Lower lobe of right lung (tissue), 2 donors: Measurements from ENCODE around the gene CC2D1A. TPM values are rescaled to one million over a fixed set of nuclear protein-coding genes. Genes with fewer than 3 reads are reported as not detected.

ENCODE experiments used
- ATAC-seq, 2 donors: fragments of 200-7000 bp; cut with Tn5 transposase; one replicate each; pipeline ENCODE4 v1.9.1; 2020 to 2022; ENCODE audit warnings: mild to moderate bottlenecking in 2 of 2, moderate library complexity in 2 of 2
- DNase-seq: peaks from one replicate; pipeline ENCODE4 v3.0.0-alpha.2; 2020
- H3K27ac ChIP-seq: fragments of 200-600 bp; one replicate; pipeline ENCODE4 v1.8.0; 2022
- H3K27me3 ChIP-seq: fragments of 200-600 bp; one replicate; pipeline ENCODE4 v1.8.0; 2022; ENCODE audit warnings: low read depth
- H3K36me3 ChIP-seq: fragments of 200-600 bp; one replicate; pipeline ENCODE4 v1.8.0; 2022; ENCODE audit warnings: mild to moderate bottlenecking
- H3K4me1 ChIP-seq: fragments of 200-600 bp; one replicate; pipeline ENCODE4 v1.8.0; 2022
- H3K4me3 ChIP-seq: fragments of 200-600 bp; one replicate; pipeline ENCODE4 v1.8.0; 2022; ENCODE audit warnings: mild to moderate bottlenecking
- H3K9me3 ChIP-seq: fragments of 200-600 bp; one replicate; pipeline ENCODE4 v1.8.0; 2022
- CTCF ChIP-seq: fragments of 200-600 bp; IDR thresholded peaks from one replicate; pipeline ENCODE4 v1.8.0; 2022; ENCODE audit warnings: antibody characterized with exemption, mild to moderate bottlenecking
- intact Hi-C: fragments of 100-400 bp; cut with DNase I; formaldehyde crosslinking; loops from one replicate; pipeline ENCODE4 v1.11.0; 2022
- total RNA-seq: library from RNA; stranded (reverse); fragmentation: NEBNext Ultra II Directional; extraction: Animal tissue kit (Norgen Biotek cat#: 25700); gene quantifications from one replicate; pipeline ENCODE4 v1.2.1, GENCODE V29; 2021
- donor health status: DM: no; HTN: yes; CAD: no; lungs with severe emphysema.

The CC2D1A gene
- total RNA-seq, 1 donor from 2014 or later: 32.4 TPM

GRCh38 chr19:13880059-13881043 is 25.6 kb upstream of the CC2D1A start:
- TF ChIP-seq CTCF: peak; percentile 99
- no peaks in the 10 kb centered on the region for H3K9me3 ChIP-seq
- H3K4me1 ChIP-seq: peaks cover 25% of the 10 kb centered on the region
- peak overlapping the region; percentile 27 for H3K4me3 ChIP-seq
- intact Hi-C loops: no loop called here
- peak; percentile 99 for DNase-seq
- H3K27me3 ChIP-seq: no peaks in the 10 kb centered on the region
- H3K36me3 ChIP-seq: no peaks in the 10 kb centered on the region
- peak overlapping the region; percentile 66 for H3K27ac ChIP-seq
- ATAC-seq: peak; percentile 97 to 98

DNA sequence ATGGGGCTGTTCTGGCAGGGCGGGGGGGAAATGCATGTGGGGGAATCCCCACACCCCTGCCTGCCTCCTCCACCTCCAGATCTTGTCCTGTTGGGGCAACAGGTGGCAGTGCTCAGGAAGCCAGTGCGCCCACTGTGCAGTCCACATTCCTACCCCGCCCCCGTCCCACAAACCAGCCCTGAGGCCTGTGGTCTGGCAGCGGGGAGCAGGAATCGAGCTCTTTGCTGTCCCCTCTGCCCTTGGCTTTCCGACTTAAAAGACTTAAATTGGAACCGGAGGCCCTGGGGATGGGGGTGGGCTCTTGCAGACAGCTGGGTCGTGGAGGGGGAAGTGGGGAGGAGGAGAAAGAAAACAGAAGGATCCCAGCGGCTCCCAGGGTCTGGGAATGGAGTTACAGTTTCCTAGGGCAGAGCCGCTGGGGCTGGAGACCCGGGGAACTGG is 24.7 kb upstream of the CC2D1A start:
- DNase-seq (no peak), ATAC-seq (no peak)
- Histone ChIP-seq H3K4me3 (no peak overlapping the region), H3K36me3 (no peaks in the 10 kb centered on the region), H3K4me1 (peaks cover 25% of the 10 kb centered on the region), H3K27me3 (no peaks in the 10 kb centered on the region), H3K27ac (peak overlapping the region; percentile 46), H3K9me3 (no peaks in the 10 kb centered on the region)
- TF ChIP-seq CTCF: no peak
- intact Hi-C loops: no loop called here

DNA sequence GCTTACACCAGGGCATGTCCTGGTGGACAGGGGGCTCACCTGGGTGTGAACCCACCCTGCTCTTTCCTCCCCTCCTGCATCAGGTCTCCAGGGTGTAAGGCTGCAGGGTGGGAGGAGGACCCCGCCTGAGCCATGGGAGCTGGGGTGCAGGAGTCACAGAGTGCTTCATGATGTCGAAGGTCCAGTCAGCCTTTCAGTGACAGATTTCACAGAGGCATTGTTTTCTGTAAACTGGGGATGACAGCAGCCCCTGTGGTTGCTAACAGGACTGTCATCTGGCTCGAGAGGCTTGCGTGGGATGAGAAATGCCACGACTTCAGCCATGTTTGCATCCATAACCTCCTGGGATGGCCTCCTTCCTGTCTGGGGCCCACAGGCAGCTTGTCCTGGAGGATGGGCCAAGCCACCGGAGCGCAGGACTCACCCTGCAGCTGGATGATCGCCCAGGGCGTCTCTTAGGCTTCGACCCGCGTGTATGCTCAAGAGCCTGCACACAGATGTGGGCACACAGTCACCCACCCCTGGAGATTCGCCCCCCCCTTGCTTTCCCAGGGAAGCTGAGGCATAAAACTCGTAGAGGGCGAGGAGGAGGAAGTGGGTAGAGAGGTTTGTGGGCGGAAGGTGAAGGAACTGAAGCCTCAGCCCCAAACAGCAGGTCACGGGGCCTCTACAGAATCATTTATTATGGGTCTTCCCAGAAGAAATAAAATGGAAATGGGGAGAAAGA is 24.1 kb upstream of the CC2D1A start:
- intact Hi-C loops: no loop called here
- H3K27me3 ChIP-seq: no peaks in the 10 kb centered on the region
- H3K27ac ChIP-seq: peak overlapping the region; percentile 46
- H3K9me3 ChIP-seq: no peaks in the 10 kb centered on the region
- H3K4me1 ChIP-seq: peaks cover 25% of the 10 kb centered on the region
- H3K4me3 ChIP-seq: no peak overlapping the region
- DNase-seq (peak; percentile 65), ATAC-seq (no peak)
- no peaks in the 10 kb centered on the region for H3K36me3 ChIP-seq
- TF ChIP-seq CTCF: no peak

DNA sequence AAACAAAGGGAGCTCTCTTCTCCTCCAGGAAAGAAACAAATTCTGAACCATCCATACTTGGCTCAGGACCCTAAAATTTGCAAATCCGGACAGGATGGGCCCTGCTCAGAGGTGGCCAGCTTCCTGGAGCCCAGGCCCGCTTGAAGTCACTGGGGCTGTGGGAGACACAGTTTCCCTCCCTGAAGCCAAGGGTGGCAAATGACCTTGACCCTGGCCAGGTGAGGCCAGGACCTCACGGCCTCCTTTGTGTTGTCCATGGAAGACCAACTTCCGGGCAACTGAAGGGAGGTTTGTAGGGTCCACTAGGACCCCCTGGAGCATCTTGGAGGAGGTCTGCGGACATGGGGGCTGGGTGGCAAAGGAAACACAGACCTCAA is 23.6 kb upstream of the CC2D1A start:
- TF ChIP-seq CTCF: no peak
- Histone ChIP-seq H3K4me3 (no peak overlapping the region), H3K27me3 (no peaks in the 10 kb centered on the region), H3K9me3 (no peaks in the 10 kb centered on the region), H3K36me3 (no peaks in the 10 kb centered on the region), H3K27ac (no peak overlapping the region), H3K4me1 (peaks cover 25% of the 10 kb centered on the region)
- ATAC-seq: no peak
- no peak for DNase-seq
- intact Hi-C loops: no loop called here

GRCh38 chr19:13882836-13883235 is 23.2 kb upstream of the CC2D1A start:
- Histone ChIP-seq H3K36me3 (no peaks in the 10 kb centered on the region), H3K27ac (no peak overlapping the region), H3K27me3 (no peaks in the 10 kb centered on the region), H3K9me3 (no peaks in the 10 kb centered on the region), H3K4me3 (no peak overlapping the region), H3K4me1 (peaks cover 25% of the 10 kb centered on the region)
- TF ChIP-seq CTCF: no peak
- DNase-seq (no peak), ATAC-seq (no peak)
- intact Hi-C loops: no loop called here
